KG1 (cell line): Measurements from ENCODE around the gene LBX2.

Experiments used
- DNase-seq: peaks from one replicate; lab custom pipeline; 2025; lab: John Stamatoyannopoulos, UW

Gene LBX2

GRCh38 chr2:74457129-74457548, 42.3 kb downstream of the LBX2 start:
- DNase-seq: no peak

DNA sequence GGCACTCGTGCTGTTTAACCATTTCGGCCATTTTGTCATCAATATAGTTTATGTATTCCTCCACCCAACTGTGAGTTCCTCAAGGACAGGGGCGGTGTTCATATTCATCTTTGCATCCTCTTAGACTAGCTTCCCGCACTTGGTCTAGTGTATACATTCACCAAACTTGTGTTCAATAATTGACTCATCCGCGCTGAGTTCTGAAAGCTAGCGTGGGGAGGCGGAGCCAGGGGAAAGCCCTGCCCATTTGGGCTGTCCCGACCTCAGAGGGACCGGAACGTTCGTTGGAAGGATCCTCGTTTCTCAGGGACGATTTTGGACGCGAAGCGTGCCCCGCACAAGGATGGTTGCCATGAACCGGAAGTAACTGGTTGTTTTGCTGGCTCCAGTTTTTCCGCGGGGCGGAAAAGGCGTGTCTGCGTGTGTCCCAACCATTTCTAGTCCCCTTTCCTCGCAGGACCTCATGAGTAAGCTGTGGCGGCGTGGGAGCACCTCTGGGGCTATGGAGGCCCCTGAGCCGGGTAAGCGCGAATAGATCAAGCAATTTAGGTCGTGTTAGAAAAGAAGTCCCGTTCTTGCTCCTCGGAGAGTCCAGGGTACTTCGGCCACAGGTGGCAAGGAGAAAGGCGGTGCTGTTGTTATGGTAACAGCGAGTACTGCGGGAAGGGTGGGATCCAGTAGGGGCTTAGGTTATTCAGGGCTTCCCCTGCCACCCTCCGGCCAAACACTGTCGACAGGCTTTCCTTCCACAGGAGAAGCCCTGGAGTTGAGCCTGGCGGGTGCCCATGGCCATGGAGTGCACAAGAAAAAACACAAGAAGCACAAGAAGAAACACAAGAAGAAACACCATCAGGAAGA, 44.5 kb downstream of the LBX2 start, which contains the start of gene INO80B:
INO80B (plus strand) TSS at position 434 of the 858 bp plus-strand sequence; CDS start at position 464, 30 bp downstream.
- DNase-seq: peak; percentile 93

- no peak for DNase-seq
These were observed 48.7 kb downstream of the LBX2 start for GRCh38 chr2:74450570-74451190.

- DNase-seq: no peak
These were observed 50.6 kb downstream of the LBX2 start for GRCh38 chr2:74448771-74449170.
